Mesenchymal stem cell (in vitro differentiated cells and primary cell): ENCODE results near the gene ALDH3B1.

Experiments used
- DNase-seq: peaks from one replicate; pipeline ENCODE4 v3.0.0-alpha.2; 2013
- H2AFZ ChIP-seq: one replicate; pipeline ENCODE4 v1.6.1; 2013; ENCODE audit warnings: low read depth, mild to moderate bottlenecking, control low read depth, inconsistent platforms, low read length, moderate library complexity
- H2AK5ac ChIP-seq: 2 replicates; pipeline ENCODE4 v1.6.1; 2013; ENCODE audit warnings: low read length, moderate library complexity, mild to moderate bottlenecking, inconsistent platforms; ENCODE audit not compliant: severe bottlenecking
- H2BK120ac ChIP-seq: one replicate; pipeline ENCODE4 v1.6.1; 2013; ENCODE audit warnings: low read depth, mild to moderate bottlenecking, inconsistent platforms, low read length, moderate library complexity
- H2BK12ac ChIP-seq, 2 experiments: one replicate each; pipeline ENCODE4 v1.6.1; 2013; ENCODE audit warnings: inconsistent platforms in 2 of 2, low read length in 2 of 2, mild to moderate bottlenecking in 2 of 2, moderate library complexity in 2 of 2, control low read depth in 1 of 2
- H2BK15ac ChIP-seq: one replicate; pipeline ENCODE4 v1.6.1; 2013; ENCODE audit warnings: mild to moderate bottlenecking, low read depth, inconsistent platforms; ENCODE audit not compliant: poor library complexity, severe bottlenecking
- H2BK5ac ChIP-seq: 2 replicates; pipeline ENCODE4 v1.6.1; 2013; ENCODE audit warnings: low read depth, mild to moderate bottlenecking, low read length, control low read depth, inconsistent platforms; ENCODE audit not compliant: poor library complexity, severe bottlenecking
- H3K14ac ChIP-seq, 2 experiments: one replicate each; pipeline ENCODE4 v1.6.1; 2013; ENCODE audit warnings: inconsistent platforms in 2 of 2, low read length in 2 of 2, control low read depth in 1 of 2, mild to moderate bottlenecking in 1 of 2, moderate library complexity in 1 of 2
- H3K18ac ChIP-seq, 2 experiments: one replicate each; pipeline ENCODE4 v1.6.1; 2013; ENCODE audit warnings: inconsistent platforms in 2 of 2, low read length in 2 of 2, control low read depth in 1 of 2, low read depth in 1 of 2, mild to moderate bottlenecking in 1 of 2
- H3K23ac ChIP-seq, 2 experiments: one replicate each; pipeline ENCODE4 v1.6.1; 2013; ENCODE audit warnings: inconsistent platforms in 2 of 2, low read length in 2 of 2, mild to moderate bottlenecking in 2 of 2, moderate library complexity in 2 of 2, control low read depth in 1 of 2
- H3K27ac ChIP-seq: 2 replicates; pipeline ENCODE4 v1.5.1; 2013; ENCODE audit warnings: mild to moderate bottlenecking, moderate library complexity, low read length, control low read depth, inconsistent platforms; ENCODE audit not compliant: poor library complexity, severe bottlenecking
- H3K27me3 ChIP-seq, 2 experiments: 2 replicates each; pipeline versions ENCODE4 v1.6.1 to v1.7.0; 2013; ENCODE audit warnings: low read length in 2 of 2, mild to moderate bottlenecking in 2 of 2, moderate library complexity in 2 of 2, control low read depth in 1 of 2, inconsistent platforms in 1 of 2; ENCODE audit not compliant: control insufficient read depth in 1 of 2, insufficient read depth in 1 of 2
- H3K36me3 ChIP-seq, 2 experiments: 2 replicates each; pipeline versions ENCODE4 v1.6.1 to v1.7.0; 2013; ENCODE audit warnings: low read length in 2 of 2, control low read depth in 1 of 2, inconsistent platforms in 1 of 2, low read depth in 1 of 2, mild to moderate bottlenecking in 1 of 2; ENCODE audit not compliant: insufficient read depth in 2 of 2, control insufficient read depth in 1 of 2
- H3K4ac ChIP-seq, 2 experiments: one replicate each; pipeline ENCODE4 v1.6.1; 2013; ENCODE audit warnings: inconsistent platforms in 2 of 2, low read length in 2 of 2, mild to moderate bottlenecking in 2 of 2, moderate library complexity in 2 of 2, control low read depth in 1 of 2, low read depth in 1 of 2
- H3K4me1 ChIP-seq: 2 replicates; pipeline ENCODE4 v1.6.1; 2013; ENCODE audit warnings: low read depth, low read length, control low read depth; ENCODE audit not compliant: control insufficient read depth, insufficient read depth
- H3K4me2 ChIP-seq: 2 replicates; pipeline ENCODE4 v1.6.1; 2013; ENCODE audit warnings: low read length, mild to moderate bottlenecking, inconsistent platforms; ENCODE audit not compliant: poor library complexity, severe bottlenecking
- H3K4me3 ChIP-seq, 2 experiments: 2 replicates each; pipeline versions ENCODE4 v1.5.1 to v1.7.0; 2013; ENCODE audit warnings: low read length in 2 of 2, mild to moderate bottlenecking in 2 of 2, control low read depth in 1 of 2, low read depth in 1 of 2; ENCODE audit not compliant: insufficient read depth in 1 of 2
- H3K79me1 ChIP-seq: replicated peaks from 2 replicates; pipeline ENCODE4 v1.6.1; 2013; ENCODE audit warnings: mild to moderate bottlenecking, control low read depth, low read length, inconsistent platforms; ENCODE audit not compliant: poor library complexity, severe bottlenecking
- H3K9ac ChIP-seq: 2 replicates; pipeline ENCODE4 v1.7.0; 2013; ENCODE audit warnings: mild to moderate bottlenecking, low read length, moderate library complexity
- H3K9me3 ChIP-seq: 2 replicates; pipeline ENCODE4 v1.7.0; 2013; ENCODE audit warnings: mild to moderate bottlenecking, low read length; ENCODE audit not compliant: control insufficient read depth
- H4K8ac ChIP-seq: one replicate; pipeline ENCODE4 v1.6.1; 2013; ENCODE audit warnings: inconsistent platforms, mild to moderate bottlenecking, low read length, moderate library complexity
- H4K91ac ChIP-seq: one replicate; pipeline ENCODE4 v1.6.1; 2013; ENCODE audit warnings: mild to moderate bottlenecking, low read length, inconsistent platforms
- WGBS: methylation state at CpG from one replicate; pipeline ENCODE4 v1.1.7; 2013; ENCODE audit warnings: mixed read lengths; 5-methylcytosine and 5-hydroxymethylcytosine counted together

The ALDH3B1 gene

DNA sequence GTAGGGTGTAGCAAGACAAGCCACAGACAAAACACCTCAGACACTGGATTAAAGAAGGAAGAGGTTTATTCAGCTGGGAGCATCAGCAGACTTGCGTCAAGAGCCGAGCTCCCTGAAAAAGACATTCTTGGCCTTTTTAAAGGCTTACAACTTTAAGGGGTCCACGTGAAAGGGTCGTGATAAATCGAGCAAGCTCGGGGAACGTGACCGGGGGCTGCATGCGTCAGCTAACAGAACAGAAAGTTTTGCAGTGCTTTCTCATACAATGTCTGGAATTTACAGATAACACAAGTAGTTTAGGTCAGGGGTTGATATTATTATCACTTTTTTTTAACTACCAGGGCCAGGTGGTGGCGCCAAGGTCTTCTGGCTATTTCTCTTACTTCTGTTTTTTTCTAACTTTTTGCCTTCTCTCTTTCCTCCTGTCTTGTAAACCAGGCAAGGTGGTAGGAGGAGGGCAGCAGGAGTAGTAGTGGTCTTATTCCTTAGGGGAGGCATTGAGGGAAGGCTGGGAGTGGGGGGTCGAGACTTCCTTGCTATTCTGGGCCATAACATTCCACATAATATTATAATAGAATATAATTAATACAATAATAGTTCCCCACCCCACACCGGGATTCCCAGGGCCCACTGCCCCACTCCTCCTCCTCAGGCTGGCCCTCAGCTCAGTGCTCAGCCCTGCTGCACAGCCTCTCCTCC lies 587 bp upstream of the ALDH3B1 start:
- peak overlapping the region; percentile 94 for H3K27ac ChIP-seq
- peak overlapping the region in 1 of 2 experiments; percentile 4 for H3K4ac ChIP-seq
- peaks cover 0 to 5% of the 10 kb centered on the region in 2 experiments for H3K36me3 ChIP-seq
- peak overlapping the region; percentile 87 for H4K91ac ChIP-seq
- H3K27me3 ChIP-seq, result no peaks in the 10 kb centered on the region
- DNase-seq, result peak; percentile 39
- peak overlapping the region; percentile 95 for H4K8ac ChIP-seq
- peak overlapping the region; percentile 86 for H2BK15ac ChIP-seq
- H3K4me2 ChIP-seq, result peak overlapping the region; percentile 50
- H3K14ac ChIP-seq, result no peak overlapping the region
- 60% methylated on average over 10 of the region's 12 CpGs for WGBS
- H3K23ac ChIP-seq, result no peak overlapping the region
- peak overlapping the region; percentile 84 for H2BK120ac ChIP-seq
- no peak overlapping the region for H3K18ac ChIP-seq
- no peak overlapping the region for H2AFZ ChIP-seq
- H3K9ac ChIP-seq, result peak overlapping the region; percentile 91
- peaks cover 55% of the 10 kb centered on the region for H3K4me1 ChIP-seq
- H3K4me3 ChIP-seq, result peak overlapping the region; percentile 2 to 83
- peak overlapping the region; percentile 51 for H2BK5ac ChIP-seq
- H2BK12ac ChIP-seq, result peak overlapping the region; percentile 25 to 80
- no peaks in the 10 kb centered on the region for H3K9me3 ChIP-seq
- H2AK5ac ChIP-seq, result peak overlapping the region; percentile 26
- H3K79me1 ChIP-seq, result peaks cover 12% of the 10 kb centered on the region

DNA sequence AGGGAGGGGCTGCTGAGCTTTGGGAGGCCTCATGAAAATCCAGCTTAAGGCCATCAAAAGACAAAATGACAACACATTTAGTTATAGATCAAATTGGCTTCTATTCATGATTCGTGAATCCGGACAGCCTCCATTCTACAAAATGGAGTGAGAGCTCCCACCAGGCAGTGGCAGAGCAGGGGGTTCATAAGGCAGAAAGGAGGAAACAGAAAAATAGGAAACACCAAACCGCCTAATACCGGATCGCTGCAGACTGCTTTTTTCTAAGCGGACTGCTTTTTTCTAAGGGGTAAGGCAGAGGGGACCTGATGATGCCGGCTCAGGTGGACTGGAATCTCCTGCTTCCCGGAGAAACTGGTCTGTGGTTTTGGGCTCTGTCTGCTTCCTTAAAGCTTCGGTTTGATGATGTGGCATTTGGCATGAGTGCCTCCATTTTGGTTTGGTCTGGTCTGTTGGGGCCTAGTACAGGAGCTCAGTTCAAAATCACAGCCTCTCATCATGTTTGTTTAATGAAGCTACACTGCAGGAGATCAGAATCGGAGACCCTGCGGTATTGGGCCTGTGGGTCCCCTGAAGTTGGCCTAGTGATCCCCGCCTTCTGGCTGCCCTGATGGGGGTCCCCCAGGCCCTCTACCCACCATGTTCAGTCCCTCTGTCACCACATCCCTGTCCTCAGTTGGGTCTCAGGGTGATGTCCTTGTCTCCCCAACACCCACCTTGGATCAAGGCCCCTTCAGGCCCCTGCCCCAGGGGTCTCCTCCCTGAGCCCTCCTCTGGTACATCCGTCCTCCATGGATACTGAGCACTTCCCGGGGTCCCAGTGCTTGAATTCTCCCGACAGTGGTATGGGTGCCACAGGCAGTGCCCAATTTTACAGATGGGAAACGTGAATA lies 1.2 kb downstream of the ALDH3B1 start:
- Histone ChIP-seq H2BK5ac (no peak overlapping the region), H2AK5ac (peak overlapping the region; percentile 100), H3K4me2 (peak overlapping the region; percentile 42), H3K9ac (peak overlapping the region; percentile 91), H2BK120ac (peak overlapping the region; percentile 84), H3K18ac (peak overlapping the region; percentile 88 to 97), H4K91ac (peak overlapping the region; percentile 96), H2BK15ac (peak overlapping the region; percentile 65), H2AFZ (no peak overlapping the region), H3K4ac (peak overlapping the region; percentile 91 to 95), H3K23ac (peak overlapping the region in 1 of 2 experiments; percentile 45), H3K79me1 (peaks cover 12% of the 10 kb centered on the region), H2BK12ac (peak overlapping the region; percentile 91 to 99), H4K8ac (peak overlapping the region; percentile 86), H3K4me3 (peak overlapping the region in 1 of 2 experiments; percentile 83), H3K27ac (peak overlapping the region; percentile 94), H3K4me1 (peaks cover 61% of the 10 kb centered on the region), H3K27me3 (no peaks in the 10 kb centered on the region), H3K9me3 (no peaks in the 10 kb centered on the region), H3K14ac (peak overlapping the region in 1 of 2 experiments; percentile 29), H3K36me3 (peaks cover 5% of the 10 kb centered on the region in 2 experiments)
- no peak for DNase-seq
- 93% methylated on average over 16 of the region's 16 CpGs for WGBS

- Histone ChIP-seq H2BK5ac (peak overlapping the region; percentile 96), H2AK5ac (peak overlapping the region; percentile 100), H4K91ac (peak overlapping the region; percentile 99), H3K79me1 (peaks cover 12% of the 10 kb centered on the region), H3K9me3 (no peaks in the 10 kb centered on the region), H3K4me3 (no peak overlapping the region), H3K36me3 (peaks cover 5% of the 10 kb centered on the region in 2 experiments), H3K9ac (peak overlapping the region; percentile 33), H2BK12ac (peak overlapping the region; percentile 91 to 99), H3K18ac (peak overlapping the region; percentile 83 to 88), H3K4ac (peak overlapping the region; percentile 86 to 91), H3K14ac (peak overlapping the region in 1 of 2 experiments; percentile 66), H4K8ac (peak overlapping the region; percentile 97), H2AFZ (no peak overlapping the region), H3K4me1 (peaks cover 70% of the 10 kb centered on the region), H3K4me2 (no peak overlapping the region), H2BK120ac (peak overlapping the region; percentile 99), H2BK15ac (peak overlapping the region; percentile 98), H3K27me3 (no peaks in the 10 kb centered on the region), H3K23ac (peak overlapping the region in 1 of 2 experiments; percentile 10), H3K27ac (peak overlapping the region; percentile 94)
- WGBS, result 92% methylated on average over 11 of the region's 17 CpGs
- DNase-seq, result no peak
Observed at GRCh38 chr11:68012044-68012842, 2.1 kb downstream of the ALDH3B1 start.
